Trophoblast cell (in vitro differentiated cells and primary cell): ENCODE results near the gene SLC41A1.

Experiments
- DNase-seq, 2 donors: peaks; one replicate each; pipeline ENCODE4 v3.0.0-alpha.2; 2016
- H2AFZ ChIP-seq: 2 replicates; pipeline ENCODE4 v1.6.1; 2013; ENCODE audit warnings: low read length, moderate library complexity, mild to moderate bottlenecking; ENCODE audit not compliant: insufficient read depth, poor library complexity
- H2AK5ac ChIP-seq: 2 replicates; pipeline ENCODE4 v1.6.1; 2013; ENCODE audit warnings: mild to moderate bottlenecking, low read length
- H2BK120ac ChIP-seq: 2 replicates; pipeline ENCODE4 v1.6.1; 2013; ENCODE audit warnings: low read length, mild to moderate bottlenecking, moderate library complexity; ENCODE audit not compliant: insufficient read depth, poor library complexity
- H2BK12ac ChIP-seq: 2 replicates; pipeline ENCODE4 v1.6.1; 2013; ENCODE audit warnings: mild to moderate bottlenecking, low read length, moderate library complexity
- H2BK5ac ChIP-seq: 2 replicates; pipeline ENCODE4 v1.6.1; 2013; ENCODE audit warnings: low read length, low read depth, moderate library complexity, mild to moderate bottlenecking; ENCODE audit not compliant: poor library complexity
- H3K14ac ChIP-seq: 2 replicates; pipeline ENCODE4 v1.6.1; 2013; ENCODE audit warnings: mild to moderate bottlenecking, low read length
- H3K18ac ChIP-seq: 2 replicates; pipeline ENCODE4 v1.6.1; 2013; ENCODE audit warnings: mild to moderate bottlenecking, low read length
- H3K23ac ChIP-seq: 2 replicates; pipeline ENCODE4 v1.6.1; 2013; ENCODE audit warnings: low read length
- H3K27ac ChIP-seq: 2 replicates; pipeline ENCODE4 v1.5.1; 2013; ENCODE audit warnings: low read depth, mild to moderate bottlenecking, inconsistent platforms, low read length, moderate library complexity
- H3K27me3 ChIP-seq: 2 replicates; pipeline ENCODE4 v1.6.1; 2013; ENCODE audit warnings: inconsistent platforms, mild to moderate bottlenecking, low read length, moderate library complexity; ENCODE audit not compliant: insufficient read depth
- H3K36me3 ChIP-seq, 2 experiments: 1 replicate in 1 of 2; 2 replicates in 1 of 2; pipeline ENCODE4 v1.6.1; 2013; ENCODE audit warnings: low read length in 2 of 2, mild to moderate bottlenecking in 2 of 2, moderate library complexity in 1 of 2; ENCODE audit not compliant: insufficient read depth in 2 of 2, control insufficient read depth in 1 of 2
- H3K4ac ChIP-seq: 2 replicates; pipeline ENCODE4 v1.6.1; 2013; ENCODE audit warnings: low read depth, mild to moderate bottlenecking, low read length, moderate library complexity
- H3K4me1 ChIP-seq, 2 experiments: 1 replicate in 1 of 2; 2 replicates in 1 of 2; pipeline ENCODE4 v1.6.1; 2013; ENCODE audit warnings: low read length in 2 of 2, mild to moderate bottlenecking in 2 of 2, moderate library complexity in 1 of 2; ENCODE audit not compliant: insufficient read depth in 2 of 2, control insufficient read depth in 1 of 2
- H3K4me2 ChIP-seq: 2 replicates; pipeline ENCODE4 v1.6.1; 2013; ENCODE audit warnings: inconsistent platforms, mild to moderate bottlenecking, low read length, moderate library complexity
- H3K4me3 ChIP-seq: 2 replicates; pipeline ENCODE4 v1.5.1; 2013; ENCODE audit warnings: mild to moderate bottlenecking, low read depth, low read length, inconsistent platforms
- H3K79me1 ChIP-seq: one replicate; pipeline ENCODE4 v1.6.1; 2013; ENCODE audit warnings: low read length
- H3K79me2 ChIP-seq: 2 replicates; pipeline ENCODE4 v1.6.1; 2013; ENCODE audit warnings: low read length, mild to moderate bottlenecking; ENCODE audit not compliant: control insufficient read depth, insufficient read depth, poor library complexity
- H3K9ac ChIP-seq: 2 replicates; pipeline ENCODE4 v1.6.1; 2013; ENCODE audit warnings: mild to moderate bottlenecking, low read length
- H3K9me3 ChIP-seq: 2 replicates; pipeline ENCODE4 v1.6.1; 2013; ENCODE audit warnings: low read depth, mild to moderate bottlenecking, control low read depth, inconsistent platforms, low read length; ENCODE audit not compliant: insufficient read depth
- H4K12ac ChIP-seq: 2 replicates; pipeline ENCODE4 v1.6.1; 2013; ENCODE audit warnings: low read depth, mild to moderate bottlenecking, low read length, moderate library complexity
- H4K8ac ChIP-seq: 2 replicates; pipeline ENCODE4 v1.6.1; 2013; ENCODE audit warnings: low read depth, mild to moderate bottlenecking, low read length, moderate library complexity
- H4K91ac ChIP-seq: one replicate; pipeline ENCODE4 v1.6.1; 2013; ENCODE audit warnings: low read depth, mild to moderate bottlenecking, low read length, moderate library complexity
- WGBS: extraction: QIAGEN DNeasy Blood & Tissue Kit; methylation state at CpG from one replicate; pipeline ENCODE4 v1.1.7; 2013; ENCODE audit warnings: missing lambda C conversion rate; ENCODE audit not compliant: insufficient read length, insufficient coverage; ENCODE audit errors: extremely low coverage; 5-methylcytosine and 5-hydroxymethylcytosine counted together

Gene SLC41A1

GRCh38 chr1:205743977-205744376, 69.0 kb downstream of the SLC41A1 start:
- H2BK12ac ChIP-seq: no peak overlapping the region
- H2AK5ac ChIP-seq: no peak overlapping the region
- no peak overlapping the region for H2AFZ ChIP-seq
- no peak overlapping the region for H2BK120ac ChIP-seq
- no peak overlapping the region for H3K27ac ChIP-seq
- peak overlapping the region; percentile 3 for H3K4ac ChIP-seq
- WGBS: no CpG with 5 or more reads among the region's 4 CpGs
- H2BK5ac ChIP-seq: no peak overlapping the region
- H3K18ac ChIP-seq: no peak overlapping the region
- no peak overlapping the region for H3K4me2 ChIP-seq
- H4K8ac ChIP-seq: no peak overlapping the region
- no peaks in the 10 kb centered on the region for H3K27me3 ChIP-seq
- no peaks in the 10 kb centered on the region for H3K9me3 ChIP-seq
- no peak overlapping the region for H4K12ac ChIP-seq
- DNase-seq: no peak
- peaks cover 1% of the 10 kb centered on the region for H3K79me1 ChIP-seq
- H3K23ac ChIP-seq: no peak overlapping the region
- peaks cover 18% of the 10 kb centered on the region for H3K79me2 ChIP-seq
- no peak overlapping the region for H3K9ac ChIP-seq
- H4K91ac ChIP-seq: no peak overlapping the region
- peaks cover 6 to 11% of the 10 kb centered on the region in 2 experiments for H3K36me3 ChIP-seq
- H3K14ac ChIP-seq: no peak overlapping the region
- peaks cover 0 to 5% of the 10 kb centered on the region in 2 experiments for H3K4me1 ChIP-seq
- no peak overlapping the region for H3K4me3 ChIP-seq

GRCh38 chr1:205741681-205742080, 71.3 kb downstream of the SLC41A1 start:
- no peak overlapping the region for H2BK5ac ChIP-seq
- H2AK5ac ChIP-seq: no peak overlapping the region
- no peak overlapping the region for H3K27ac ChIP-seq
- H2BK120ac ChIP-seq: no peak overlapping the region
- H3K9ac ChIP-seq: no peak overlapping the region
- no peak overlapping the region for H2BK12ac ChIP-seq
- H3K23ac ChIP-seq: no peak overlapping the region
- H3K79me1 ChIP-seq: no peaks in the 10 kb centered on the region
- no peaks in the 10 kb centered on the region for H3K9me3 ChIP-seq
- WGBS: no CpG with 5 or more reads among the region's 1 CpG
- H3K4me2 ChIP-seq: no peak overlapping the region
- peaks cover 8 to 13% of the 10 kb centered on the region in 2 experiments for H3K36me3 ChIP-seq
- no peak for DNase-seq
- H2AFZ ChIP-seq: no peak overlapping the region
- no peak overlapping the region for H3K14ac ChIP-seq
- no peak overlapping the region for H3K18ac ChIP-seq
- H4K91ac ChIP-seq: no peak overlapping the region
- H4K12ac ChIP-seq: no peak overlapping the region
- no peaks in the 10 kb centered on the region for H3K27me3 ChIP-seq
- no peaks in the 10 kb centered on the region for H3K4me1 ChIP-seq
- no peak overlapping the region for H4K8ac ChIP-seq
- H3K79me2 ChIP-seq: peaks cover 16% of the 10 kb centered on the region
- peak overlapping the region; percentile 89 for H3K4ac ChIP-seq
- H3K4me3 ChIP-seq: no peak overlapping the region

GRCh38 chr1:205739348-205740160, 73.4 kb downstream of the SLC41A1 start:
- Histone ChIP-seq H3K4me3 (no peak overlapping the region), H4K91ac (no peak overlapping the region), H3K23ac (no peak overlapping the region), H2AFZ (no peak overlapping the region), H3K36me3 (peaks cover 11% of the 10 kb centered on the region in 2 experiments), H3K14ac (no peak overlapping the region), H3K79me2 (peaks cover 12% of the 10 kb centered on the region), H4K8ac (no peak overlapping the region), H3K4me2 (no peak overlapping the region), H3K27me3 (no peaks in the 10 kb centered on the region), H3K9ac (no peak overlapping the region), H3K9me3 (no peaks in the 10 kb centered on the region), H3K4me1 (no peaks in the 10 kb centered on the region), H2BK12ac (no peak overlapping the region), H2BK5ac (no peak overlapping the region), H3K27ac (no peak overlapping the region), H3K4ac (peak overlapping the region; percentile 91), H3K79me1 (no peaks in the 10 kb centered on the region), H3K18ac (no peak overlapping the region), H4K12ac (no peak overlapping the region), H2AK5ac (no peak overlapping the region), H2BK120ac (no peak overlapping the region)
- no peak for DNase-seq
- no CpG with 5 or more reads among the region's 5 CpGs for WGBS
